Liver (tissue), 3 donors: ENCODE data around the gene TEX14.

Experiments
- JUND ChIP-seq, 2 donors: IDR thresholded peaks; 2 replicates each; pipeline ENCODE4 v1.6.1; 2016; ENCODE audit warnings: antibody characterized with exemption in 2 of 2
- REST ChIP-seq: IDR thresholded peaks from 2 replicates; pipeline ENCODE4 v1.6.1; 2016; ENCODE audit warnings: antibody characterized with exemption, mild to moderate bottlenecking
- YY1 ChIP-seq: IDR thresholded peaks from 2 replicates; pipeline ENCODE4 v1.6.1; 2016; ENCODE audit warnings: antibody characterized with exemption, mild to moderate bottlenecking
- TF ChIP-seq, protein P1 (sequence below): fragments of 150-350 bp; IDR thresholded peaks from 2 replicates; pipeline ENCODE4 v1.5.1; 2017; ENCODE audit warnings: improper control_type of control experiment, low read depth, low read length; ENCODE audit not compliant: missing input control
- TF ChIP-seq, protein P2 (sequence below): IDR thresholded peaks from 2 replicates; pipeline ENCODE4 v1.6.1; 2016; ENCODE audit warnings: antibody characterized with exemption
- donor health status: healthy.
- donor health status: healthy.

DNA sequence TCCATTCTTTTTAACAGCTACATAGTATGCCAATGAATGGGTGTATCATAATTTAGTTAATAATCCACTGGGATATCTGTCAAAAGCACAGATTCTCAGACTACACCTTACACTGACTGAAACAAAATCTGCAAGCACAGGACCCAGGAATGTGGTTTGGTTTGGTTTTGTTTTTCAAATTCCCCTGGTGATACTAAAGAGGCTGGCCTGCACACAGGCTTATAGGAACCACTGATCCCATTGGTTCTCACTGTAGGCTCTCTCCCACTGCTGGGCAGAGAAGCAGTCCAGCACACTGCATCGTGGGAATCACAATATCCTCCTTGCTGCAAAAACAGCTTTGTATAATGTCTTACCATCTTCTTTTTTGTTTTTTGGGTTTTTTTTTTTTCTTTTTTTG is 67.1 kb downstream of the TEX14 start:
- TF ChIP-seq YY1 (no peak), JUND (IDR thresholded peaks at IDR 0.05) (no peak), REST (no peak)
- TF ChIP-seq, protein P1, sequence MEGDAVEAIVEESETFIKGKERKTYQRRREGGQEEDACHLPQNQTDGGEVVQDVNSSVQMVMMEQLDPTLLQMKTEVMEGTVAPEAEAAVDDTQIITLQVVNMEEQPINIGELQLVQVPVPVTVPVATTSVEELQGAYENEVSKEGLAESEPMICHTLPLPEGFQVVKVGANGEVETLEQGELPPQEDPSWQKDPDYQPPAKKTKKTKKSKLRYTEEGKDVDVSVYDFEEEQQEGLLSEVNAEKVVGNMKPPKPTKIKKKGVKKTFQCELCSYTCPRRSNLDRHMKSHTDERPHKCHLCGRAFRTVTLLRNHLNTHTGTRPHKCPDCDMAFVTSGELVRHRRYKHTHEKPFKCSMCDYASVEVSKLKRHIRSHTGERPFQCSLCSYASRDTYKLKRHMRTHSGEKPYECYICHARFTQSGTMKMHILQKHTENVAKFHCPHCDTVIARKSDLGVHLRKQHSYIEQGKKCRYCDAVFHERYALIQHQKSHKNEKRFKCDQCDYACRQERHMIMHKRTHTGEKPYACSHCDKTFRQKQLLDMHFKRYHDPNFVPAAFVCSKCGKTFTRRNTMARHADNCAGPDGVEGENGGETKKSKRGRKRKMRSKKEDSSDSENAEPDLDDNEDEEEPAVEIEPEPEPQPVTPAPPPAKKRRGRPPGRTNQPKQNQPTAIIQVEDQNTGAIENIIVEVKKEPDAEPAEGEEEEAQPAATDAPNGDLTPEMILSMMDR = no peak
- TF ChIP-seq, protein P2, sequence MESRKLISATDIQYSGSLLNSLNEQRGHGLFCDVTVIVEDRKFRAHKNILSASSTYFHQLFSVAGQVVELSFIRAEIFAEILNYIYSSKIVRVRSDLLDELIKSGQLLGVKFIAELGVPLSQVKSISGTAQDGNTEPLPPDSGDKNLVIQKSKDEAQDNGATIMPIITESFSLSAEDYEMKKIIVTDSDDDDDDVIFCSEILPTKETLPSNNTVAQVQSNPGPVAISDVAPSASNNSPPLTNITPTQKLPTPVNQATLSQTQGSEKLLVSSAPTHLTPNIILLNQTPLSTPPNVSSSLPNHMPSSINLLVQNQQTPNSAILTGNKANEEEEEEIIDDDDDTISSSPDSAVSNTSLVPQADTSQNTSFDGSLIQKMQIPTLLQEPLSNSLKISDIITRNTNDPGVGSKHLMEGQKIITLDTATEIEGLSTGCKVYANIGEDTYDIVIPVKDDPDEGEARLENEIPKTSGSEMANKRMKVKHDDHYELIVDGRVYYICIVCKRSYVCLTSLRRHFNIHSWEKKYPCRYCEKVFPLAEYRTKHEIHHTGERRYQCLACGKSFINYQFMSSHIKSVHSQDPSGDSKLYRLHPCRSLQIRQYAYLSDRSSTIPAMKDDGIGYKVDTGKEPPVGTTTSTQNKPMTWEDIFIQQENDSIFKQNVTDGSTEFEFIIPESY = no peak
